HG03175 (cell line): ENCODE data around the gene PRAMEF11.
"Not testable (repeated sequence)": the region's sequence is repeated elsewhere in the genome, so short reads cannot be mapped to it uniquely, and the experiment has no call there.

Source experiments
- ATAC-seq: cut with Tn5 transposase; IDR thresholded peaks from one replicate; pipeline ENCODE4 v1.9.1; 2021; ENCODE audit warnings: mild to moderate bottlenecking, moderate library complexity; ENCODE audit not compliant: unreplicated experiment

Gene PRAMEF11

DNA sequence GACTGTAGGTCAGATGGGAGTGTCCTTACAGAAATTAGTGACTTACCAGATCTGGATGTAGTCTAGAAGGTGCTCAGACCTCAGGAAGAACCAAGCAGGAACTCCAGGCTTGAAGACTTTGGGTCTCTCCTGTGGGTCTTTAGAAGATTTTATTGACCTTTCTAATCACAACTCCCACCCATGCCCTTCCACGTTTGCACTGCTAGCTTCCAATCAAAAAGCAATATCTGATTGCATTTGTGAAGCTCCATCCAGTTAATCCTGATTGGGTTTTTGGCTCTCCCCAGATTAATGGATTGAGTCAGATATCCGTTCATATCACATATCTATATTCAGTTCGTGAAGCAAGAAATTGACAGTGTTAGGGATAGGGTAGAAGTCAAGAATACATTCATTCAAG lies at the start of gene PRAMEF11:
Gene PRAMEF11 (minus strand): TSS at position 101 of the 400 bp plus-strand sequence. CDS start 2,621 bp downstream, outside the sequence.
- ATAC-seq = not testable (repeated sequence)

- ATAC-seq = not testable (repeated sequence)
Measured at GRCh38 chr1:12878453-12878852, 47.2 kb upstream of the PRAMEF11 start.

- not testable (repeated sequence) for ATAC-seq
Measured at GRCh38 chr1:12863131-12863880, 32.1 kb upstream of the PRAMEF11 start.

DNA sequence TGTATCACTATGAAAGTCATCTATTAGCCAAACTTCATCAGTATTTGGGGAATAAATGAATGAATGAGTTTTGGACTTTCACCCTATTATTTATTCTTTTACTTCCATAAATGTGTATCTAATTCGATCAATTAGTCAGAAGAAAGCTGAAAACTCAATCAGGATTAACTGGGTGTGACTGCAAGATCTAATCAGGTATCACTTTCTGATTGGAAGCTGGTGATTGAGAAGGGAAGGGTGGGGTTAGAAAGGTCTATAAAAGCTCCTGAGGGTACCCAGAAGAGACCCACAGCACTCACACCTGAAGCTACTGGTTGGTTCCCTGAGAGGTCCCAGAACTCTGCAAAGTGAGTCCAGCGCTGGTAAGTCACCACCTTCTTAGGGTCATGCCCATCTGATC lies 25.6 kb upstream of the PRAMEF11 start, which contains the start of gene PRAMEF2:
Gene PRAMEF2 (plus strand): TSS at position 301 of the 400 bp plus-strand sequence. CDS start 1,924 bp downstream, outside the sequence.
- ATAC-seq = not testable (repeated sequence)

DNA sequence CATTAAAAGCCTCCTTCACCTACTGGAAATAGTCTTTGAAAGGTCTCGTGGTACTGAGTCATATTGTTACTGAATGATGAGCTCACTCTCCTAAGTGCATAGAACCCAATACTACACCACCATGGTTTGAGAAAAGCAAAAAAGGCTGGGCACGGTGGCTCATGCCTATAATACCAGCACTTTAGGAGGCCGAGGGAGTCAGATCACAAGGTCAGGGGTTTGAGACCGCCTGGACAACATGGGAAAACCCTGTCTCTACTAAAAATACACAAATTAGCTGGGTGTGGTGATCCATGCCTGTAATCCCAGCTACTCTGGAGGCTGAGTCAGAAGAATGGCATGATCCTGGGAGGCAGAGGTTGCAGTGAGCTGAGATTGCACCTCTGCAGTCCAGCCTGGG lies 20.6 kb upstream of the PRAMEF11 start:
- ATAC-seq = no peak

DNA sequence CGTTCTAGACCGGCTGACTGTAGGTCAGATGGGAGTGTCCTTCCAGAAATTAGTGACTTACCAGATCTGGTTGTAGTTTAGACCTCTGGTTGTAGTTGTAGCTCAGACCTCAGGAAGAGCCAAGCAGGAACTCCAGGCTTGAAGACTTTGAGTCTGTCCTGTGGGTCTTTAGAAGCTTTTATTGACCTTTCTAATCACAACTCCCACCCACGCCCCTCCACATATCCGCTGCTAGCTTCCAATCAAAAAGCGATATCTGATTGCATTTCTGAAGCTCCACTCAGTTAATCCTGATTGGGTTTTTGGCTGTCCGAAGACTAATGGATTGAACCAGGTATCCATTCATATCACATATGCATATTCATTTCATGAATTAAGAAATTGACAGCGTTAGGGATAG lies 17.4 kb upstream of the PRAMEF11 start, which contains the start of gene HNRNPCL1:
Gene HNRNPCL1 (minus strand): TSS at position 101 of the 400 bp plus-strand sequence. CDS start 431 bp downstream, outside the sequence.
- not testable (repeated sequence) for ATAC-seq

GRCh38 chr1:12833251-12833650 lies 2.0 kb upstream of the PRAMEF11 start:
- ATAC-seq = not testable (repeated sequence)

DNA sequence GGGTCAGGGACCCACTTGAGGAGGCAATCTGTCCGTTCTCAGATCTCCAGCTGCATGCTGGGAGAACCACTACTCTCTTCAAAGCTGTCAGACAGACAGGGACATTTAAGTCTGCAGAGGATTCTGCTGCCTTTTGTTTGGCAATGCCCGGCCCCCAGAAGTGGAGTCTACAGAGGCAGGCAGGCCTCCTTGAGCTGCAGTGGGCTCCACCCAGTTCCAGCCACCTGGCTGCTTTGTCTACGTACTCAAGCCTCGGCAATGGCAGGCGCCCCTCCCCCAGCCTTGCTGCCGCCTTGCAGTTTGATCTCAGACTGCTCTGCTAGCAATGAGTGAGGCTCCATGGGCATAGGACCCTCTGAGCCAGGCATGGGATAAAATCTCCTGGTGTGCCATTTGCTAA lies 12.1 kb downstream of the PRAMEF11 start:
- ATAC-seq = not testable (repeated sequence)

DNA sequence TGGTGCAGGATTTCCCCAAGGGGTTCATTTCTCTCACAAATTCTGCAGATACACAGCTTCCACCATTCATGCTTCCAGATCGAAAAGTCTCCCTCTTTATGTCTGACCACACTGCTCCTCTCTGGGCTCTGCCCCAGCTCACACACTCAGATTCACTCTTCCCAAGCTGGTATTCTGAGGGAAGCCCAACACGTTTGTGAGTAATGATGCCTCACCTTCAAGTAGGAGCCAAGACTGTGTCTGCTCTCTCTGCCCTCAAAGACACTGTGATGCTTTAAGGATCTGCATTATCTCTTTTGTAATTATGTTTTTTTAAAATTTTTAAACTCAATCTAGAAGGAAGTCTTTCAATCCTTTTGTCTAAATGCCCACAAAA lies 19.8 kb downstream of the PRAMEF11 start:
- ATAC-seq = no peak

- no peak for ATAC-seq
Measured at GRCh38 chr1:12810691-12811408, 20.4 kb downstream of the PRAMEF11 start.

GRCh38 chr1:12809933-12810332 lies 21.3 kb downstream of the PRAMEF11 start:
- ATAC-seq = no peak

GRCh38 chr1:12799730-12800129 lies 31.5 kb downstream of the PRAMEF11 start:
- no peak for ATAC-seq

DNA sequence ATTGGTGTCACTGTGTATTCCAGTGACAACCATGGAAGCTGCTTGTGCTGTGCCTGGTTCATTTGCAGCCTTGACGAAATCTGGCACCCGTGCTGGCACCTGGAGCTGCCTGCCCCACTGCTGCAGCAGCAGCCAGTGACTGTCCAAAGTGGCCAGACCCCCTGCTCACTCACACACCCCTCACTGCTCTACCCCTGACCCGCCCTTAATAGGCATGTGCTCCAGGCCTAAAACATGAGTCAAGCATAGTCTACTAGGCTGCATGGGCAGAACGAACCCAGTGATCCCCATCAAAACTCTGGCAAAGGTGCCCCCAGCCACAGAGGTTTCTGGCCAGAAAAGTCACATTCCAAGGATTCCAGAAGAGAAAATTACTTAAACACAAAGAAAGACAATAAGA lies 32.3 kb downstream of the PRAMEF11 start:
- no peak for ATAC-seq

- ATAC-seq = not testable (repeated sequence)
Measured at GRCh38 chr1:12791097-12791496, 40.1 kb downstream of the PRAMEF11 start, which contains the start of gene PRAMEF1. PRAMEF1 (plus strand) TSS chr1:12791397; CDS start chr1:12793228, 1,831 bp downstream.

DNA sequence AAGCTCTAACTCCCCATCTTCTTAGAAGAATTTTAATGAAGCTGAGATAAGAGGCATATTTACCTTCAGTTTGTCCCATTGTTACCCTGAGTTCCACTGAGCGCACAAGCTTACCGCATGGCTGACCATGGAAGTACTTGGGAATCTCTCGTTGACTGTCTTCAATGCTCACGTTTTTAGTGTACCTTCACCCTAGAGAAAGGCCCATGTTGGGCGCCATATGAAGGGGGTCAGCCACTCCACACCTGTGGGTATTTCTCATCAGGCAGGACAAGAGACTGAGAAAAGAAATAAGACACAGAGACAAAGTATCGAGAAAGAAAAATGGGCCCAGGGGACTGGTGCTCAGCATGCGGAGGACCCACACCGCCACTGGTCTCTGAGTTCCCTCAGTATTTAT lies 46.5 kb downstream of the PRAMEF11 start:
- not testable (repeated sequence) for ATAC-seq

GRCh38 chr1:12783783-12784182 lies 47.4 kb downstream of the PRAMEF11 start:
- ATAC-seq = not testable (repeated sequence)

DNA sequence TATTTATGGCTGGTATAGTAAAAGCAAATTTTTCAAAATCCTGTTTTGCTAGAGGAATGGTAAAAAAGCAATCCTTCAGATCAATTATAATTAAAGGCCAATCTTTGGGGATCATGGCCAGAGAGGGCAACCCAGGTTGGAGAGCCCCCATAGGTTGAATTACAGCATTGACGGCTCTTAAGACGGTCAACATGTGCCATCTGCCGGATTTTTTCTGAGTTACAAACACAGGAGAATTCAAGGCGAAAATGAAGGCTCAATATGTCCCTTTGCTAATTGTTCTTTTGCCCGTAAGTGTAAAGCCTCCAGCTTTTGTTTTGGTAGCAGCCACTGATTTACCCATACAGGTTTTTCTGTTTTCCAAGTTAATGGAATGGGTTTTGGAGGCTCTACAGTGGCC lies 49.7 kb downstream of the PRAMEF11 start:
- not testable (repeated sequence) for ATAC-seq

DNA sequence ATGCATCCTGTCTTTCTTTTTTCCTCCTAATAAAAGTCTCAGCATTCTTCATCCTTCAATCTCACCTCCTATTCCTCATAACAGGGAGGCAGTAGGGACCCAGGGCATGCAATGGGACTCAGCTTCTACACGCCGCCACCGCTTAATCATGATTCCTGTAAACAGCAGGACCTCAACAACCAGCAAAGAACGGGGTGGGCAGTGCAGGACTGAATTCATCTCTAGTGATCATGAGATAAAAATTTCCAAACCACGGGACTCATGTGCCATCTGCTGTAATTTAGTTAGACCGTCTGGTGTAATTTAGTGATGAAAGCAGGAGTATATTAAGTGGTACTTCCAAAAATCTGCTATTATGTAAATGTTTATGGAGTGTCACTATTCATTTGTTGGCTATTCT lies 52.3 kb downstream of the PRAMEF11 start:
- no peak for ATAC-seq

DNA sequence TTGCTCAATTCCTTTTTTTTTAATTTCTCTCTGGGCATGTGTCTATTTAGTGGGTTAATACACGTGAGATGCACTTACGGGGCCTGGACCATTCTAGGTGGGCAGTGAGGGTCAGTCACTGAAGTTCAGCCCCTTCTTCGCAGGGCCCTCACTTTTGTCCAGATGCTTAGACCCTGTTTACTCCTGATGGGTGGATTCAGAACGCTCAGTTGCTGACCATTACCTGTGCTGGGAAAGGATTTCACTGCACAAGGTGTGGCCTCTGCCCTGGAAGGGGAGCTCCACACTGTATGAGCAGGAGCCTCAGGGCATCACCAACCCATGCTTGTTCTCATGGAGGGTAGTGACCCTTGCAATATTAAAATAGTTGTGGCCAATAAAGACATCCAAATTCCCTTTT lies 53.1 kb downstream of the PRAMEF11 start:
- no peak for ATAC-seq

DNA sequence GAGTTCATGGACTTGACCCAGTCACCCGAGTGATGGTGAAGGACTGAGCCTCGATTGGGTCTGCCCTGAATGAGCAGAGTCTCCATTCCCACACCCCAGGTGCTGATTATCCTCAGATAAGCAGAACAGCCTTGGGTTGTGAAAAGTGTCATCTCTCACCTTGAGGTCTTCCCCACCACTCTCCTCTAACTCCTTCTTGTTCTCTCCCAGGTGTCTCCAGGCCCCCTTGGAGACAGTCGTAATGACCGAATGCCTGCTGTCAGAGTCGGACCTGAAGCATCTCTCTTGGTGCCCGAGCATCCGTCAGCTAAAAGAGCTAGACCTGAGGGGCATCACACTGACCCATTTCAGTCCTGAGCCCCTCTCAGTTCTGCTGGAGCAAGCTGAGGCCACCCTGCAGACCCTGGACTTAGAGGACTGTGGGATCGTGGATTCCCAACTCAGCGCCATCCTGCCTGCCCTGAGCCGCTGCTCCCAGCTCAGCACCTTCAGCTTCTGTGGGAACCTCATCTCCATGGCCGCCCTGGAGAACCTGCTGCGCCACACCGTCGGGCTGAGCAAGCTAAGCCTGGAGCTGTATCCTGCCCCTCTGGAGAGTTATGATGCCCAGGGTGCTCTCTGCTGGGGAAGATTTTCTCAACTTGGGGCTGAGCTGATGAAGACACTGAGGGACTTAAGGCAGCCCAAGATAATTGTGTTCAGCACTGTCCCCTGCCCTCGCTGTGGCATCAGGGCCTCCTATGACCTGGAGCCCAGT lies 54.2 kb downstream of the PRAMEF11 start:
- no peak for ATAC-seq

DNA sequence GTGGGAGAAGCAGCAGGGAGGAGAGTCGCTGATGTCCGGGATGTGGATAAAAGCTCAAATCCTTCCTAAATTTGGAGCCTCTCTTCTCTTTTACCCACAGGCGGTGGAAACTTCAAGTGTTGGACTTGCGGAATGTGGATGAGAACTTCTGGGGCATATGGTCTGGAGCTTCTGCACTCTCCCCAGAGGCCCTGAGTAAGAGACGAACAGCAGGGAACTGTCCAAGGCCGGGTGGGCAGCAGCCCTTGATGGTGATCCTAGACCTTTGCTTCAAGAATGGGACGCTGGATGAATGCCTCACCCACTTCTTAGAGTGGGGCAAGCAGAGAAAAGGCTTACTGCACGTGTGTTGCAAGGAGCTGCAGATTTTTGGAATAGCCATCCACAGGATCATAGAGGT lies 55.8 kb downstream of the PRAMEF11 start:
- ATAC-seq = no peak
